Pancreas (tissue), 10 donors: ENCODE results near the gene BMERB1. TPM values are rescaled to one million over a fixed set of nuclear protein-coding genes. Genes with fewer than 3 reads are reported as not detected.
"Not testable (repeated sequence)": the region's sequence is repeated elsewhere in the genome, so short reads cannot be mapped to it uniquely, and the experiment has no call there.

Experiments used
- ATAC-seq, 4 donors: fragments of 200-7000 bp; cut with Tn5 transposase; one replicate each; pipeline versions ENCODE4 v1.8.0 to v1.9.1; 2020; ENCODE audit warnings: mild to moderate bottlenecking in 4 of 4, moderate library complexity in 4 of 4
- DNase-seq, 6 donors: peaks; one replicate each; pipeline ENCODE4 v3.0.0-alpha.2; 2020
- FAIRE-seq: peaks from 2 replicates; lab custom pipeline; 2012; peaks lifted over from hg19 to GRCh38; lab: Jason Lieb, UNC
- H3K27ac ChIP-seq, 4 donors: fragments of 200-600 bp; sonication (generic); 1 replicate in 3 of 4; 2 replicates in 1 of 4; pipeline versions ENCODE4 v1.5.0 to v1.8.0; 2020
- H3K27me3 ChIP-seq, 4 donors: fragments of 200-600 bp; one replicate each; pipeline ENCODE4 v1.8.0; 2021
- H3K36me3 ChIP-seq, 3 donors: fragments of 200-600 bp; sonication (generic) in 1 of 3; one replicate each; pipeline versions ENCODE4 v1.5.0 to v1.8.0; 2020 to 2021
- H3K4me1 ChIP-seq, 3 donors: fragments of 200-600 bp; one replicate each; pipeline ENCODE4 v1.8.0; 2021
- H3K4me3 ChIP-seq, 4 donors: fragments of 200-600 bp; sonication (generic) in 2 of 4; one replicate each; pipeline versions ENCODE4 v1.5.0 to v1.8.0; 2020 to 2021
- H3K9me3 ChIP-seq, 4 donors: fragments of 200-600 bp; one replicate each; pipeline ENCODE4 v1.8.0; 2021
- CTCF ChIP-seq, 4 donors: fragments of 200-600 bp; sonication (generic) in 3 of 4; IDR thresholded peaks; one replicate each; pipeline versions ENCODE4 v1.5.0 to v1.8.0; 2021; ENCODE audit warnings: antibody characterized with exemption in 4 of 4
- WGBS, 2 donors: extraction: QIAGEN DNeasy Blood & Tissue Kit; methylation state at CpG; one replicate each; pipeline ENCODE4 v1.1.7; 2013; 5-methylcytosine and 5-hydroxymethylcytosine counted together
- intact Hi-C, 3 donors: fragments of 100-400 bp; cut with DNase I; formaldehyde crosslinking; loops; one replicate each; pipeline versions ENCODE4 v1.11.1 to v1.14.2; 2022
- polyA plus RNA-seq, 2 donors: library from polyadenylated mRNA; stranded (reverse); fragments of 200-250 nt; gene quantifications; one replicate each; pipeline ENCODE4 v1.2.3, GENCODE V29; 2013
- total RNA-seq, 6 donors: library from RNA; stranded (reverse); fragmentation: NEBNext Ultra II Directional in 4 of 6; extraction: Animal tissue kit (Norgen Biotek cat#: 25700) in 4 of 6; gene quantifications; one replicate each; pipeline versions ENCODE4 v1.2.1 to v1.2.4, GENCODE V29; 2021 to 2023
- donor health status: healthy with polysubstance abuse.
- donor health status: DM: no; HTN: no; CAD: no; lungs with moderate emphysema.
- donor health status: DM: no; HTN: no; CAD: no.
- donor health status: control.
- donor health status: control.
- donor health status: Bipolar disorder and iron deficiency.
- donor health status: DM: yes; HTN: yes; CAD: no.
- donor health status: DM: no; HTN: no; CAD: no.
- donor health status: DM: no; HTN: no; CAD: no.
- donor health status: DM: yes; HTN: yes; CAD: no.

Gene BMERB1
- total and polyA plus RNA-seq, 8 donors: 10.3 to 21.7 (median 17.5) TPM

- intact Hi-C loops: no loop called here
- TF ChIP-seq CTCF (IDR thresholded peaks at IDR 0.05): no peak
- ATAC-seq (no peak), DNase-seq (no peak), FAIRE-seq (no peak)
- Histone ChIP-seq H3K4me3 (no peak overlapping the region), H3K4me1 (peaks cover 0 to 9% (median 8%) of the 10 kb centered on the region in 3 donors), H3K27ac (no peak overlapping the region), H3K27me3 (no peaks in the 10 kb centered on the region), H3K9me3 (no peaks in the 10 kb centered on the region), H3K36me3 (no peaks in the 10 kb centered on the region)
- WGBS, 2 donors: 94 to 95% methylated on average over 6 of the region's 6 CpGs
These were observed 108.5 kb downstream of the BMERB1 start for GRCh38 chr16:15542734-15543347.

GRCh38 chr16:15544405-15544804, 110.0 kb downstream of the BMERB1 start:
- no peaks in the 10 kb centered on the region for H3K9me3 ChIP-seq
- no peak overlapping the region for H3K27ac ChIP-seq
- FAIRE-seq: no peak
- no peak overlapping the region for H3K4me3 ChIP-seq
- no peak for TF ChIP-seq CTCF (IDR thresholded peaks at IDR 0.05)
- peaks cover 0 to 9% (median 8%) of the 10 kb centered on the region in 3 donors for H3K4me1 ChIP-seq
- 38 to 41% methylated on average over 5 of the region's 5 CpGs for WGBS, 2 donors
- H3K36me3 ChIP-seq: no peaks in the 10 kb centered on the region
- peak; percentile 20 to 74 (median 54) for ATAC-seq
- intact Hi-C loops: no loop called here
- H3K27me3 ChIP-seq: no peaks in the 10 kb centered on the region
- peak in 1 of 6 donors; percentile 5 for DNase-seq

GRCh38 chr16:15545544-15545943, 111.2 kb downstream of the BMERB1 start:
- Histone ChIP-seq H3K36me3 (no peaks in the 10 kb centered on the region), H3K4me1 (peaks cover 0 to 9% (median 8%) of the 10 kb centered on the region in 3 donors), H3K9me3 (no peaks in the 10 kb centered on the region), H3K27me3 (no peaks in the 10 kb centered on the region), H3K4me3 (no peak overlapping the region), H3K27ac (no peak overlapping the region)
- ATAC-seq: no peak
- DNase-seq: no peak
- 98 to 100% methylated on average over 2 of the region's 2 CpGs for WGBS, 2 donors
- TF ChIP-seq CTCF (IDR thresholded peaks at IDR 0.05): no peak
- intact Hi-C loops: no loop called here
- no peak for FAIRE-seq

GRCh38 chr16:15547072-15547767, 112.8 kb downstream of the BMERB1 start:
- H3K27me3 ChIP-seq, H3K4me1 ChIP-seq, FAIRE-seq, H3K27ac ChIP-seq, DNase-seq, H3K36me3 ChIP-seq, H3K9me3 ChIP-seq, intact Hi-C loops, ATAC-seq, H3K4me3 ChIP-seq: not testable (repeated sequence)
- WGBS, 2 donors: 94 to 95% methylated on average over 13 of the region's 13 CpGs

- WGBS, 2 donors: 96 to 98% methylated on average over 6 of the region's 6 CpGs
- no peak overlapping the region for H3K4me3 ChIP-seq
- DNase-seq: no peak
- no peak for ATAC-seq
- intact Hi-C loops: no loop called here
- no peak for TF ChIP-seq CTCF (IDR thresholded peaks at IDR 0.05)
- H3K4me1 ChIP-seq: peaks cover 0 to 9% (median 8%) of the 10 kb centered on the region in 3 donors
- no peak overlapping the region for H3K27ac ChIP-seq
- no peaks in the 10 kb centered on the region for H3K27me3 ChIP-seq
- no peaks in the 10 kb centered on the region for H3K36me3 ChIP-seq
- H3K9me3 ChIP-seq: no peaks in the 10 kb centered on the region
- no peak for FAIRE-seq
These were observed 113.3 kb downstream of the BMERB1 start for GRCh38 chr16:15547768-15548096.
